GM21381 (cell line): Measurements from ENCODE around the gene AIPL1.

Experiments used
- ATAC-seq: cut with Tn5 transposase; IDR thresholded peaks from one replicate; pipeline ENCODE4 v1.9.1; 2021; ENCODE audit warnings: mild to moderate bottlenecking, moderate library complexity; ENCODE audit not compliant: unreplicated experiment

Gene AIPL1

DNA sequence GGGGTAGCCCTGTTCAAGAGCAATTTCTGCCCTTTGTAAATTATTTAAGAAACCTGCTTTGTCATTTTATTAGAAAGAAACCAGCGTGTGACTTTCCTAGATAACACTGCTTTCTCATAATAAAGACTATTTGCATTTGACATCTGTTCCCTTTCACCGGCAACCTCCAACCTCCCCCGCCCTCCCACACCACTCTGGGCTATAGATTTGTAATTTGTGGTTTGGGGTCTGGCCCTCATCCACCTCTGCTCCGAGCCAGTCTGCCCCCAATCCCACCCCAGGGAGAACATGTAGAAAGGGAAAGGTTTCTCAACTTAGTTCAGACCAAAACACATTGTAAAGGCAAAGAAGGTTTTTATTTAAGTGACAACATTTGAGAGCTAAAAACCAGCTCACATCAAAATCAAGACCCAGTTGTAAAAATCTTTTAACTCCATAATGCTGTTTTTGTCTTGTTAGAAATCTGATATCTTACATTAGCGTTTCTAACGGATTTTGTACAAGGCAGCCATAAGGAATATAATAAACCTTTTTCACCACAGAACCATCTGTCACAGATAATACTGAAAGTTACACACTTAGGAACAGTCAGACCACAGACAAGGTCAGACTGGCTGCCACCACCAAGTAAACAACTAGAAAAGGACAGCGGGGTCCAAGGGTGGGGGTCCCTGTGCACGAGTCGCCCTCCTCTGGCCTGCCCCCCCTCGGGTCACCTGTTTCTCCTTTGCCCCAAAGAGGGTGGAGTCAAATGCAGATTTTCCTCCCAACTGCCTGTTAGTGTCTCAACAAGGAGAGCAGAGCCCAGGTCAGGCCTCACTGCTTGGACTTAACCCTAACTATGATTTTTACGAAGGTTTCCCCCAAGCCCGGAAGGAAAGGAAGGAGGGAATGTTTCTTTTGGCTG is 16.3 kb upstream of the AIPL1 start:
- no peak for ATAC-seq

DNA sequence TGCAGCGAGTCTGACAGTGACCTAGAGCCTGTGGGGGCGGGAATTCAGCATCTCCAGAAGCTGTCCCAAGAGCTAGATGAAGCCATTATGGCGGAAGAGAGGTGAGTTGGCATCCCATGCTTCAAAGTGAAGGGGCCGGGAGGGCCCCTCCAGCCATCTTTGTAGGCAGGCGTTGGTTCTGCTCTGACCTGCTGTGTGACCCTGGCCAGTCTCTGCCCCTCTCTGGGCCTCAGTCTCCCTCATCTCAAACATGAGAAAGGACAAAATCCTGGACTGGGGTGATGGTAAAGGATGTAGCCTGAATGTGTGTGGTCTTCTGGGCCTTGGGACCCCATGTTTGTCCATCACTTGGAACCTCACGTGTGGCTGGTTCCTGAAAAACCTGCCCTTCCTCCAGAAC is 14.4 kb upstream of the AIPL1 start:
- no peak for ATAC-seq

DNA sequence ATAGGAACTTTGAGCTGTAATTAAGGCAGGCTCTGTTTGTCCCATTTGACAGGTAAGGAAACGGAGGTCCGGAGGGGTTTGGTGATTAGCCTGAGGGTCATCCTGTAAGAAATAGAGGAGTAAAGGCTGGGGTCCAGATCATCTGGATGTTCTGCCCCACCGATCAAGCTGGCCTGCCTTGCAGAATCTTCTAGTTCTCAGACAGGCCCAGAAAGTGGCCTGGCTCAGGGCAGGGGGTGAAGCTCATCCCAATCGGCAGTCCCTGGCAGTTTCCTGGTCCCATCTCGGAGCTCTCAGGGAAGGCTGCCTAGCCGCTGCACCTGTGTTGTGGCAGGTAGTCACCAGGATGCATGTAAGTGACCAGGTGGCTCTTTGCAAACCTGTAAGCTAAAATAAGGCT is 13.6 kb upstream of the AIPL1 start:
- ATAC-seq = no peak

DNA sequence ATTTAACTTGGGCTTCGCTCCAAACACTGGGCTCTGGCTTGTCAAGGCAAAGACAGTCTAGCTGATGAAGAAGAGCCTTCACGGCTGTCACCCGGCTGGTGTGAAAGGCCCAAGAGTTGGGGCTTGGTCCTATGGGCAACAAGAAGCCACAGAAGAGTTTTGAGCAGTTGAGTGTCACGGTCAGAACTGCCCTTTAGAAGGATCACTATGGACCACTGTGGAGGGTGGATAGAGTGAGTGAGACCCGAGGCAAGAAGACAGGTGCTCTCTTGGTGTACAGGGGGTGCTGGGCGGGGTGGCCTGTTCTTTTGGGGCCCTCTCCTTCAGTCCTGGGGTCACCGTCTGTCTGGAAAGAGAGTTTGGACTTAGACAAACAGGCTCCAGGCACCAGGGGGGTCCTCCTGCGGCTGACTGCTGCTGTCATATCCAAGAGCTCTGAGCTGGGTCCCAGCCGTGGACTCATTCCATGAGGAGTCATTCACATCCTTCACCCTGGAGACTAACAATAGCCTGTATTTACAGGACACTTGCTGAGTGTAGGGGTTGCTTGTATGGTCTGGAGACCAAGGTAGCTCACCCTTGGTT is 11.7 kb upstream of the AIPL1 start:
- no peak for ATAC-seq

DNA sequence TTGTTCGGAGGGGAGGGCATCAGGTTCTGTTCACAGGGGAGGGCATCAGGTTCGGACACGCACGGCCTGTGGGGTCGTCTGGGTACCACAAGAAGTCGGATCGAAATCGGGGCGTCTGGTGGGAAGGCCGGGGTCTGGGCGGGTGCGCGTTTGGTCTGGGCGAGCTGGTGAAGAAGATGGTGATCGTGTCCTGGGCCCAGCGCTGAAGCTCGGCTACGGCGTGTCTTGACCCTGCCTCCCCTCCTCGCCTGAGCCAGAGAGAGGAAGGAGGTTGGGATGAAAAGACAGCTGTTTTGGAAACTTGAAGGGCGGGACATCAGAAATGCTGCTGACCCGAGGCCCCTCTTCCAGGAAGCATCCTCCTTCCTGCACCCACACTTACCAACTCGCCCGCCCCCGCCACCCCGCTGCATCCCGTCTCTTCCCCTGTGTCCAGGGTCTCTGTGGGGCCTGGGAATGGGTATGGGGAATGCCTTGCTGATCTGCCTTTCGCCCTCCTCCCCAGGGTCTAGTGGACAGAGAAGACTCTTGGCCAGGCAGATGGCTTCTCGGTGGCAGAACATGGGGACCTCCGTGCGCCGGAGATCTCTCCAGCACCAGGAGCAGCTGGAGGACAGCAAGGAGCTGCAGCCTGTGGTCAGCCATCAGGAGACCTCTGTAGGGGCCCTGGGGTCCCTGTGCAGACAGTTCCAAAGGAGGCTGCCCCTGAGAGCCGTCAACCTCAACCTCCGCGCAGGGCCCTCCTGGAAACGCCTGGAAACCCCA is 9.8 kb upstream of the AIPL1 start:
- no peak for ATAC-seq

DNA sequence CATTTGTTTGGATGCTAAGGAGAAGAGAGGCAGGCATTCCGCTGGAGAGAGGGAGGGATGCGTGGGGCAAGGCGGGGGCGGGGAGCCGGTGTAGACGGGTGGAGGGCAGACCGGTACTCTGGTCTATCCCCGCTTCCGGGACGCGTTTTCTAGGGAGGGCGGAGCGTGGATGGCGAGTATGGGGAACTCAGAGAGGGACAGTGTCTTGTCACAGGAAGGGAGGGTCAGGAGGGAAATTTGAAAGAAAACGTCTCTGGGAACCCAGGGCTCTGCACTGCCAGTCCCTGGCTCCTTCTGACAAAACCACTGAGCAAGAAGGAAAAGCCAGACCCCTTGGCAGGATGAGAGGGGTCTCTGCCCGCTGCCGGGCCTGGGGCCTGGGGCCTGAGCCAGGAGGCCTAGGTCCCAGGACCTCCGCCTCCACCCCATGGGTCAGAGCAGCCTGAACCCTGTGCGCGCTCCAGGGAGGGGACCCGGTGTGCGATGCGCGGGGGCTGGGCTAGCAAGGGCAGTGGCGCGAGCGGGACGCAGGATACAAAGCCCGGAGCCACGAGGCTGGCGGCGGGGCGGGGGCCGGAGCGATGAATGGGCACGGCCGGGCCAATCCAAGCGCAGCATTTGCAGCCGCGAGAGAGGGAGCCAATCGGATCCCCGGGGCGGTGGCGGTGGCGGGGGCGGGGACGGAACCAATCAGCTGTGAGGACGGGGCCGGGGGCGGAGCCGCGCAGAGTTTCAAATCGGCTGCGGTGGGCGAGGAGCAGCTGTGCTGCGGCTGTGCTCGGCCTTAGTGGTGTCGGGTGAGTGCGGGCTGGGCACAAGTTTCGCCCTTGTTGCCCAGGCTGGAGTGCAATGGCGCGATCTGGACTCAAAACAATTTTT is 9.0 kb upstream of the AIPL1 start, which contains the start of gene PIMREG:
Gene PIMREG (plus strand): TSS at position 764 of the 879 bp plus-strand sequence. CDS start 656 bp downstream, outside the sequence.
- ATAC-seq = peak; percentile 82

DNA sequence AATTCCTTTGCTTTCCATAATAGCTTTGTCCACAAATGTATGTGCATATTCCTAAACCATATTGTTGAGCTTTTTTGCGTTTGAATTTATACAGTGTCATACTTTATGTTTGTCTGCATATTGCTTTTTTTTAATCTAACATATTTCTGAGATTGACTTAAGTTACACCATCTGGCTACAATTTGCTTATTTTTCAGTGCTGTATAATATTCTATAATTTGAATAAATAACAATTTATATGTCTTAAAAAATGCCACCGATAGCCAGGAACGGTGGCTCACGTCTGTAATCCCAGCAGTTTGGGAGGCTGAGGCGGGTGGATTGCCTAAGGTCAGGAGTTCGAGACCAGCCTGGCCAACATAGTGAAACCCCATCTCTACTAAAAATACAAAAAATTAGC is 7.9 kb upstream of the AIPL1 start:
- ATAC-seq = no peak

DNA sequence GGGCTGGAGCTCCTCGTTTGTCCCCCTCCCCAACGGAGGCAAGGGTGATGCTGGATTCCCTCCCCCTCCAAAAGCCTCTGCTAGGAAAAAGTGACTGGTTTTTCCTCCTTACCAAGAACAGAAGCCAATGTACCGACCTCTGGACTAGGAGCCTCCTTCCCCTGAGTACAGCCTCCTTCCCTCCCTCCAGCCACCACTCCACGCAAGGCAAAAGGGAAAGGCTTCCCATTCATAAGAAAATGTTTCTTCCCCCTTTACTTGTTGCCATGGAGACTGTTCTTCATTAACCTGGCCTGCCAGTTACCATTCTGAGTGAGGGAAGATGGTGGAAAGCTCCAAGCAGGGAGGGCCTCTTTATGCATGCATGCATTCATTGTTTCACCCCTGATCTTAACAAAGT is 5.0 kb upstream of the AIPL1 start:
- no peak for ATAC-seq

DNA sequence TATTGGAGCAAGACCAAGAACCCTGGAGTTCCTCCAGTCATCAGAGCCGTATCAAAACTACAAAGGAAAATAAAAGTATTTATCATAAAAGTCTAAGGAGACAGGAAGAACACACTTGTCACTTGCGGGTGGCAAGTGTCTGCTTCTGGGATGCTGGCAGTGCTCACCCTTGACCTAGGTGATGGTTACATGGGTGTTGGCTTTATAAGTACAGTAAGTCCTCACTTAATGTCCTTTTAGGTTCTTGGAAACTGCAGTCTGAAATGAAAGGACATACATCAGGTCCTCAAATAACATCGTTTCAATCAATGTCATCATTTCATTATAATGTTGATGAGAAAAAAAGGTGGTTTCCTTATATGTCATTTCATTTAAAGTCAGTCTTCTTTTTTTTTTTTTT is 3.0 kb upstream of the AIPL1 start:
- ATAC-seq = no peak

DNA sequence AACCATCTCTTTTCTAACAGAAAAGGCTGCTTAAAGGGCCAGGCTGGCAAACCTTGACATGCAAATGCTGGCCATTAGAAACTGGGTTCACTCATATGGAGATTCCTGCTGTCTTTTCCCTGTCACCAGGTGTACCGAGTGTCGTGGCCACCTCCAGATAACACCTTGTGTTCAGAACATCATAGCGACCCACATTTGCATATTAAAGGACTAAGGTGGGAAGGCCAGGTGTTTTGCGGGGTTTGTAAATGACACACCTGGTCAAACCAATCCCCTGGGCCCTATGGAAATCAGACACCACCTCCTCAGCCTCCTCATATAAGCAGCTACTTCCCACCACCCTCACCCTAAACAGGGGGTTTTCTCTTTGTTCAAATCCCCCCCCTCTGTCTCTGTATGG is 2.5 kb upstream of the AIPL1 start:
- ATAC-seq = no peak

DNA sequence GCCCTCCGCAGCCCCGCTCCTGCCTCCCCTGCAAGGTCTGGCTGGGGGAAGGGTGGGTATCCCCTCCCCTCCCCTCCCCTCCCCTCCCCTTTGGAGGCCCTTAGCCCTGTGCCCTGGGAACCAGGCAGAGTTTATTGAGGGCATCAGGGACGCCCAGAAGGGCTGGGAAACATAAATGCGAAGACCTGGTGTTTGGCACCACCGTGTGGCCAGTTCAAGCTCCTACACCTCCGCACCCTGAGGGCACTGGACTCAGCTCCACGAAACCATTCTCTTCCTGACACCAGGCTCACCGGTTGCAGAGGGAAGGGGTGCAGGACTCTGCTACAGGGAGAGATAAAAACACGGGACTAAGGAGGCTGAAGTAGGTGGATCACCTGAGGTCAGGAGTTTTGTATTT is 1.0 kb upstream of the AIPL1 start:
- no peak for ATAC-seq

DNA sequence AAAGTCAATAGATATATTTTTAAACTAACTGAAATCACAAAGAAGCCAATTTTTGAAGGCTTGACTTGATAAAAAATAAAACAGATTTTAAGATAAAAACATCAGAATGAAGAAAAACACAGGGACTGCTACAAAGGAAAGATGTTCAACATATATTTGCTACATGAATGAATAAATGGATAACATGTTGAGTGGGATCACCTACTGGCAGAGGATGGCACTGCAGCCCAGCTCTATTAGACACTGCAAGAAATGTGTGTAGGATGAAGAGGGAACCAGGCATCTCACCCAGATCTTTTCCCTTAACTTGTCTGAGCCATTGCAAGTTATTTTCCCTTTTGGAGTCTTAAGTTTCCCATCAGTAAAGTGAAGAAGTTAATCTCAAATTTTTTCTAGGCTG is 4.2 kb downstream of the AIPL1 start:
- ATAC-seq = no peak

DNA sequence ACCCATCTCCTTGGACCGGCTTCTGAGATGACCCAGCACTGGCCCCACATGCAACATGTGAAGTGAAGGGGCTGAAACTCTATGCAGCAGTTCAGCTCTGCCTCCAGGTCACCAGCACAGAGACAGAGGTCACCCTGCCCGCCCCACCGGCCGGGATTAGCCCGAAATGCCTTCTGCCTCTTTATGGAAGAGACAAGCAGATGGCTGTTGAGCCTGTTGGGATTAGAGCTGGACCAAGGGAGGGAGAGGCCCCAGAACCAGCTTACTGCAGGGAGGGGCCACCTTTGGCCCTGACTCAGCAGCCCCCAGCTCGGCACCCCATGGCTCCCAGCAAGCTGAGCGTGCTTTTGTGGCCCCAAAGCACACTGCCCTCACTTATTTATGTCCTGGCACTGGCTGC is 5.7 kb downstream of the AIPL1 start:
- no peak for ATAC-seq

DNA sequence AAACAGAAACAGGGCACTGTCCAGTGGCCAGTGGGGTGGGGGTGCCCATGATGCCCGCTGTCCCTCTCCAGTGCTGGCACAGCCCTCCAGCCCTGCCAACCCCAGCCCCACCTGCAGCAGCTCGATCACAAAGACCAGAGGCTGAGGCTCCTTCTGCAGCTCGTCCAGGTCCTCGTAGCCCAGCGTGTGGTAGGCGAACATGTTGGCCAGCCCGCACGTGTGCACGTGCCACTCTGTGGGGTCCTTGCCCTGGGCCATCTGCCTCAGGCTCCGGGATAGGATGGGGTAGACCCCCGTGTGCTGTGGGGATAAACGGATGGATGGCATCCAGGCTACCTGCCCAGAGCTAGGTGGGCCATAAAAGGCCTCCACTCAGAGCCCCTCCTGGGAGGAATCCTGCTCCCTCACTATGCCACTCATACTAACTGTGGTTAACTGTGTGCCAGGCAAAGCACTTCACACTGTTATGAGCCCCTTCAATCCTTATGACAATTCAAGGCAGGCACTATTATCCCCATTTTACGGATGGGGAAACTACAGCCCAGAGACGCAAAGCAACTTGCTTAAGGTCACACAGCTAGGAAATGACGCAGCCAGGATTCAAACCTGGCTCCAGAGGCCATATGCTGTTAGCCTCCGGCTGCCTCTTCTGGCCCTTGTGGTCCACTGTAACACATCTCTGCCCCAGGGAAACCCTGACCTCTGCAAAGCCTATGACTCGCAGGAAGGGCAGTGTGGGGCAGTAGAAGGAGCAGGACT is 6.5 kb downstream of the AIPL1 start:
- ATAC-seq = no peak

DNA sequence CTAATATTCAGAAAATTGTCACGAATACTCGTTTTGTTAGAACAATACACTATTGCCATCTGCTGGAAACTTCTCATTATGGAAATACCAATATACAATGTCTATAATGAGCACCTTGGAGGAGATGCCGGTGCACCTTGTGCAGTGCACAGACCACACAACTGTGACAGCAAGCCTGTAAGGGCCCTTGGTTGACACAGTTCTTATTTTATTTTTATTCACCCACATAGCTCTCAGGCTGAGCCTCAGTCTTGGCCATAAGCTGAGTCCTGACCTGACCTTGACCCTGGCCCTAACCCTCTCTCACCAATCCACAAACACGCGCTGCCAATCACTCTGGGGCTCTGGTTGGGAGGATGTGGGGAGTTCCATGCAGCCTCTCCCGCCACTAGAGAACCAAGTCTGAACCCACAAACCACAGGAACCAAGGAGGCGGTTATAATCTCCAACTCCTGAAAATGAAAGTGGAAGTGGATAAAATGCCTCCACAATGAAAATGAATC is 7.6 kb downstream of the AIPL1 start:
- ATAC-seq = no peak

DNA sequence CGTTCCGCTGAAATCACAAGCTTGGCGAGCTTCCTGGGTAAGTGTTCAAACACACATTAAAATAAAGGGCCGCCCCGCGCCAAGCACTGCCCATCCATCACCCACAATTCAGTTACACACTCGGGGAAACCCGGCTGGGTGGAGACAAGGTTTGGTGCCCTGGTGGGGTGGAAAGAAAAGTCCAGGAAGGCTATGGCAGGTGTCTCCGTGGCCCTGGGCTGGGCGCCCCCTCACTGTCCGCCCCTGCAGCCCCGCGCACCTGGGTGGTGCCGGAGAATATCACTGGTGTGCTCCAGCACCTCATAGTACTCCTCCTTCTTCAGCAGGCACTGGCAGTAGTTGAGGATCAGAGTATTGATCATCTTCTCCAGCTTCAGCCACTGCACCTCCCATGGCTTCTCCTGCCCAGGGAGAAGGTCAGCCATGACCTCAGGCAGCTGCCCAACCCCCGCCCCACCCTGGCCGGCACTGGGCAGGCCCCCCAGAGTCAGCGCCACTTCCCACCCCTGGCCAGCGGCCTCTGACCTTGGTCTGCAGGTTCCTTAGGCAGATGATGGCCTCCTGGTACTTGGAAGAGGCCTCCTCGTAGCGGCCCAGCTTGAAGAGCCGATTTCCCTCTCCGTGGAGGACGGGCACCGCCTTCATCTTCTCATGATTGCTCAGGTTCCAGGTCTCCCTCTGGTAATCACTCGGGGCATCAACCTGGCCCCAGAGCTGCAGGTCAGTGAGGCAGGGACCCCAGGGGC is 8.4 kb downstream of the AIPL1 start:
- no peak for ATAC-seq

DNA sequence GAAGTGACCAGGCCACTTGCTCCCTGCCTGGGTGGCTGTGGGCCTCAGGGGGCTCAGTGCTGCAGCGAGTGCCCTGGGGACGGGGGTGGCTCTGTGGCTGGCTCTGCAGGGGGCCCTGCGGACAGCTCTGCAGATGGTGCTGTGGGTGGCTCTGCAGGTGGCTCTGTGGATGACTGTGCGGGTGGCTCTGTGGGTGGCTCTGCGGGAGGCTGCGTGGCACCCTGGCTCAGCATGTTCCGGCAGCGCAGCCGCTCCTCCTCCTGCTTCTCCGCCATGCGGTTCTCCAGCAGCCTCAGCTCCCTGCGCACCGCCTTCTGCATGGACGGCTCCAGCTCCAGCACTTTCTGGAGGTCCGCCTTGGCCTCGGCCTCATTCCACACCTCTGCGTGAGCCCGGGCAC is 9.5 kb downstream of the AIPL1 start:
- no peak for ATAC-seq

DNA sequence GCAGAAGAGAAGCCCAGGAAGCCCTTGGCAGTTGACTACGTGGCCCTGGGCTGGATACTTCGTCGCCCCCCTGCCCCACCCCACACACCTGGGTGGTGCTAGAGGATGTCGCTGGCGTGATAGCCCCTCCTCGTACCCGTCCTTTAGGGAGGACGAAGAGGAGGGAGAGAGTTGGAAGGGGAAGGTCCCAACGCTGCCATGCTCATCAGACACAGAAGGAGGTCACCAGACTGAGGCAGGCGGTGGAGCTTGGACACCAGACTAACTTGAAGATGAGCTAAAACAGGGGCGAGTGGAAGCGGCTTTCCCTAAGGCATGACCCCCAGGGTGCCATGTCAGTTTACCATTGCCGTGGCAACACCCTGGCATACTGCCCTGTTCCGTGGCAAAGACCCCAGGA is 11.0 kb downstream of the AIPL1 start:
- ATAC-seq = no peak

DNA sequence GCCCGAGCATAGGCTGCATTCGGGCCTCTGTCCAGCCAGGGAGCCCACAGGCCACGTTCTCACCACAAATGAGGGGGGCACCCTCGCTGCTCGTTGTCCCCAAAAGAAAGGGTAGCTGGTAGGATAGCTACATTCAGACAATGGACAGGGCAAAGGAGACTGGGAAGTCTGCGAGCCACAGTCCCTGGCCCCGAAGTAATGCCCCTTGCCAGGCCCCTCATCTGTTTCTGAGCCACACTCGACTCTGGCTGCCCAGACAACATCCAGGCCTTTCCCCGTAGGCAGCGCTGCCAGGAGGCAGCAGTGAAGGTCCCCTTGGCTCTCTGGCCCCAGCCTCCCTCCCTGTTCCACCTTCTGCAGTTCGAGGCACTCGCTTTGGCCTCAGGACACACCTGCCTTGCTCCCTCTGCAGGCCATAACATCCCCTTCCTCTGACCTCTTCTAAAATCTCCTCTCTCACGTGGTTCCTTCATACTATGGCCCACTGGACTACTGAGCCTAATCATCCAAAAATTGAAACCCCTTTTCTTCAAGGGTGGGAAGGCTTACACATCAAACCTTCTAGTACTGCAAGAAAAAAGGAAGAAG is 12.2 kb downstream of the AIPL1 start:
- ATAC-seq = no peak
